GM12891 (cell line): ENCODE measurements around the gene HSF2BP.

Experiments
- DNase-seq: peaks from one replicate; pipeline ENCODE4 v3.0.0; 2011; ENCODE audit warnings: low spot score; ENCODE audit not compliant: insufficient read length
- FAIRE-seq: peaks from 2 replicates; lab custom pipeline; 2011; peaks lifted over from hg19 to GRCh38; lab: Jason Lieb, UNC
- PAX5 ChIP-seq: IDR thresholded peaks from 2 replicates; pipeline ENCODE4 v1.6.1; 2011; ENCODE audit warnings: low read length, moderate library complexity, mild to moderate bottlenecking; ENCODE audit not compliant: insufficient read depth, severe bottlenecking
- POLR2A ChIP-seq: IDR thresholded peaks from 2 replicates; pipeline ENCODE4 v1.6.1; 2011; ENCODE audit warnings: low read depth, low read length, control low read depth
- POLR2AphosphoS5 ChIP-seq: IDR thresholded peaks from 2 replicates; pipeline ENCODE4 v1.6.1; 2011; ENCODE audit warnings: low read depth, low read length, control low read depth
- POU2F2 ChIP-seq: IDR thresholded peaks from 2 replicates; pipeline ENCODE4 v1.6.1; 2011; ENCODE audit warnings: low read depth, mild to moderate bottlenecking, control low read depth, low read length, moderate library complexity
- SPI1 ChIP-seq: IDR thresholded peaks from 2 replicates; pipeline ENCODE4 v1.6.1; 2011; ENCODE audit warnings: low read depth, low read length, control low read depth
- TAF1 ChIP-seq: IDR thresholded peaks from 2 replicates; pipeline ENCODE4 v1.6.1; 2011; ENCODE audit warnings: low read depth, low read length, control low read depth

HSF2BP gene

DNA sequence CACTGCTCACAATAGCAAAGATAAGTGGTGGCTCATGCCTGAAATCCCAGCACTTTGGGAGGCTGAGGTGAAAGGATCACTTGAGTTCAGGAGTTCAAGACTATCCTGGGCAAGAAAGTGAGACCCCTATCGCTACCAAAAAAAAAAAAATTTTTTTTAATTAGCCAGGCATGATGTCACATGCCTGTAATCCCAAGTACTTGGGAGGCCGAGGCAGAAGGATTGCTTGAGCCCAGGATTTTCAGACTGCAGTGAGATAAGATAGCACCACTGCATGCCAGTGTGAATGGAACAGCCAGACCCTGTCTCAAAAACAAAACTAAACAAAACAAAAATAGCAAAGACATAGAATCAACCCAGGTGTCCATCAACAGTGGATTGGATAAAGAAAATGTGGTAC, 50.6 kb downstream of the HSF2BP start:
- FAIRE-seq, result no peak
- TF ChIP-seq POLR2AphosphoS5 (no peak), TAF1 (no peak), POU2F2 (no peak), PAX5 (no peak), POLR2A (no peak), SPI1 (no peak)
- DNase-seq, result no peak

DNA sequence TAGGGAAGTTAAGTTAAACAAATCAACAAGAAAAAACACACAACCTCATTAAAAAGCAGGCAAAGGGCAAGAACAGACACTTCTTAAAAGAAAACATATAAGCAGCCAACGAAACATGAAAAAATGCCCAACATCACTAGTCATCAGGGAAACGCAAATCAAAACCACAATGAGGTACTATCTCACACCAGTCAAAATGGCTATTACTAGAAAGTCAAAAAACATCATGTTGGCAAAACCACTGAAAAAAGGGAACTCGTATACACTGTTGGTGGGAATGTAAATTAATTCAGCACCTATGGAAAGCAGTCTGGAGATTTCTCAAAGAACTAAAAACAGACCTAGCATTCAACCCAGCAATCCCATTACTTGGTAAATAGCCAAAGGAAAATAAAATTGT, 51.1 kb downstream of the HSF2BP start:
- DNase-seq, result no peak
- TF ChIP-seq POU2F2 (no peak), SPI1 (0 out of 2 replicates have a peak, but pooled peaks have one; percentile 13), PAX5 (no peak), TAF1 (no peak)
- no peak for FAIRE-seq

DNA sequence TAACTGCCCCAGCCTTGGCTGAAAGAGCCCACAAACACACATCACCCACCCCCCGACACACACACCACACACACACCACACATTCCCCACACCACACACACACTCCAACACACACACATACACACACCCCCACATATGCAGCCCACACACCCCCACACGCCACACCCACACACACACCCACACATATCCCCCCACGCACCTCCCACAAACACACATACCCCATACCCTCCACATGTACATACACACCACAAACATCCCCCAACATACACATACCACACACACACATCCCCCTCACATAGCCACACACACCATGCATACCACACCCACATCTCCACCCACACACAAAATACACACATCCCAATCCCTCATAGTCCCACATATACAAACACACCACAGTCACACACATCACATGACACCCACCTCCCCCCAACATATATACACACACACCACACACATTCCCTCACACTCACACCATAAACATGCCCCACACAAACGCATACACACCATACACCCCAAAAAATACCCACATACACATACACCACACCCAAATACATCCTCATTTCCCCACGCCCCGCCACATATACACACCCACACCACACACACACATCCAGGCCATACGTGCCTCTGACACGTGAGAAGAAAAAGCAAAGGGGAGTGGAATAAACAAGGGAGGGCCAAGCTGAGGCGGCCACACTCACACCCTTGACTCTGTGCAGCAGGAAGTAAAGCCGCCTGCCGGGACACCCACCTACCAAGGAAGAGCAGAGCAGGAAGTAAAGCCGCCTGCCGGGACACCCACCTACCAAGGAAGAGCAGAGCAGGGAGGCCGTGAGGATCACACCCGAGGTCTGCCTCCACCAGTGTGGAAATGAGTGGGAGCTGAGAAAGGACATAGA, 53.7 kb downstream of the HSF2BP start:
- DNase-seq (no peak), FAIRE-seq (no peak)
- TF ChIP-seq POLR2A, result no peak
- no peak for TF ChIP-seq POLR2AphosphoS5
- TF ChIP-seq TAF1, result no peak
- TF ChIP-seq SPI1, result no peak
- no peak for TF ChIP-seq PAX5
- TF ChIP-seq POU2F2, result no peak

DNA sequence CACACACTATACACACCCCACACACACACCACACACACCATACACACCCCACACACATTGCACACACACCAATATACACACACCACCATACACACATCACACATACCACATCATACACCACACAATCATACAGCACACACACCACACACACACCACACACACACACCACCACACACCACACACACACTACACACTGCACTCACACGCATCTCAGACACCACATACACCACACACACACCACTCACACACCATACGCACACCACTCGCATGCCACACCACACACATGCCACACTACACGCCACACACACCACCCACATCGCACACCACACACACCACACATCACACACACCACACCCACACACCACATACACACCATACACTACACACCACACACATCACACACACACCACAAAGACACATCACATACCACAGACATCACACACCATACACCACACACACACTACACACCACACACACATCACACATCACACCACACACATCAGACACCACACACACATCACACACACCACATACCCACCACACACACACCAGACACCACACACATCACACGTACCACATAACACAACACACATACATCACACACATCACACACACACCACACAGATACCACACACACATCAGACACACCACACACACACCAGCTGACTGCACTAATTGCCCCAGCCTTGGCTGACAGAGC, 54.6 kb downstream of the HSF2BP start:
- no peak for TF ChIP-seq PAX5
- TF ChIP-seq SPI1, result no peak
- TF ChIP-seq POLR2A, result no peak
- TF ChIP-seq TAF1, result no peak
- peak; percentile 95 for FAIRE-seq
- no peak for DNase-seq

DNA sequence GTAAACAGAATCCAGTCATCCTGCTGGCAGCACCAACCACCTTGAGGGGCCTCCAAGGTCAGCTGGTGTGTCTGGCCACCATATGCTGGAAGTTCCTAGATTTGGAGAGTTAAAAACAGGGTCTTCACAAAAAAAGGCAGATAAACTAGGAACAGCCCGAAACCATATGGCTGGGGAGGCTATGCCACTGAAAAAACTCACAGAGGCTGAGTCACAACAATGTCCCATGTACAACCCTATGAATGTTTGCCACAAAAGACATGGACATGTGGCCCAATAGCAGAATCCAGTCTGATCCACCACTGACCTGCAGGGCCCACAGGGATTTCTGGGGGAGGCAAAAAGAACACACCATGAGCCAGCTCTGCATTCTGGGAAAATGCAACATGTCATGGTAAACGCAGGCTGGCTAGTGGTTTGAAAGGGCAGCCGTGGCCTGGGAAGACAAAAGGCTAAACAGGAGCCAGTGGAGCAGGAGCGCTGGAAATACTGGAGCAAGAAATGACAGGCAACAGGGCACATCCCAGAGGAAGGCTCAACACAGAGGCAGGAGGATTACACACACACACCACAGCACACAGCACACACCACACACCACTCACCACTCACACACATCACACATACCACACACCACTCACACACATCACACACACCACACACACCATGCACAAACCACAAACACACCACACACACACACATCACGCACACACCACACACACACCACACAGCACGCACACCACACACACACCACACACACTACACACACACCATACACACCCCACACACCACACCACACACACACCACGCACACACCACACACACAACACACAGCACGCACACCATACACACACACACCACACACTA, 55.4 kb downstream of the HSF2BP start:
- FAIRE-seq (no peak), DNase-seq (no peak)
- TF ChIP-seq PAX5 (no peak), TAF1 (no peak), POLR2A (no peak), POU2F2 (no peak), SPI1 (no peak), POLR2AphosphoS5 (no peak)

DNA sequence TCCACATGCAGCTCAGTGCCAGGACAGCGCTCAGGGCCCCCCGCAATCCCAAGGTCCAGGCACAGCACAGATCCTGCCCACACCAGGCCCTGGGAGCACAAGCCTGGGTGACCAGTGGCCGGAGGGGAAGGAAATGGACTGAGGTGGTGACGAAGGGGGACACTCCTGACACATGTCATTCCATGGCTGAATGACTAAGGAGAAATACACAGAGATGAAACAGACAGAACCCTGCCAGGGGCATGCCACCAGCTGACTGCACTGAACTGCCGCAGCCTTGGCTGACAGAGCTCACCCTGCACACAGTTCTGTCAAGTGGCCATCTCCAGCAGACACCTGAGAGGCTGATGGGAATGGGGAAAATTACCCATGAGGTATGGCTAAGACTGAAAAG, 56.1 kb downstream of the HSF2BP start:
- TF ChIP-seq PAX5, result no peak
- no peak for TF ChIP-seq POLR2AphosphoS5
- TF ChIP-seq SPI1, result no peak
- TF ChIP-seq TAF1, result no peak
- no peak for TF ChIP-seq POLR2A
- TF ChIP-seq POU2F2, result no peak
- FAIRE-seq (no peak), DNase-seq (no peak)

DNA sequence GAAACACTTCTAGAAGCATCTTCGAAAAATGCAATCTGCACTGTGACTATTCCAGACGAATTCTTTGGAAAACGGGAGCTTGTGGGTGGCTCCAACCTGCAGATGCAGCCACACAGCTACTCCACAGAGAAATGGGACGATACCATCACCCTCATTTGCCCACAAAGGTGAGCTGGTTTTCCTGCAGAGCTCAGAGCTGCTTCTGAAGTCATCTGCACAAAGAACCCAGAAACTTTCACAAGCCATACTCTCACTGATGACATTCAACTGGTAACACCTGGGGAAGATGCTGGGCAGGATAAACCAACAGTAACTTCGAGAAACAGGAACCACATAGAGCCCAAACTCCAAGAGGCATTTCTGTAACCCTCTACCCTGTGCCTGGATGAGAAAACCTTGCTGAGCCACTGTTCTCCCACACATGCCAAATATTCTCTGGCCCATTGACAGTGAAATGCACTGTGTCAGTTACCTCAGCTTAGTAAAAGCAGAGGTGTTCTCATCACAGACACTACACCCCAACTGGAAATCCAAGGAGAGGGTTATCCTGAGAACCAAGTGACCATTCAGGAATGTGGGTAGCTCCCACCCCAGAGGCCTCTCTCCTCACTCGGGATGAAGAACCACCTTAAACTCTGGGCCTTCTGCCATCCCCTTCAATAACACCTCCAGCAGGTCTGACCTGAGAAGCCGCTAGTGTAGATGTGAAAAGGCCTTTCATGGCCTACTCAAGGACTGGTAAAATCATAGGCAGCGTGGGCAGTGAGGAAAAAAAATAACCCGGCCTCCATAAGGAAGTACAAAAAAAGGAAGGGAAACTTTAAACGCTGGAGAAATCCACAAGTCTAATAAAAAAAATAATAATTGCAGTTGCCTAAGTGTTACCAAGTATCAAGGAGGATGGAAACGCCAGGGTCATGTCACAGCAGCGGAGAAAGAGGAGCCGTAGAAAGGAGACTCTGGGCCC, 56.7 kb downstream of the HSF2BP start:
- TF ChIP-seq TAF1, result no peak
- no peak for TF ChIP-seq POLR2AphosphoS5
- TF ChIP-seq POLR2A, result no peak
- no peak for TF ChIP-seq SPI1
- no peak for TF ChIP-seq PAX5
- TF ChIP-seq POU2F2, result no peak
- FAIRE-seq (no peak), DNase-seq (no peak)

DNA sequence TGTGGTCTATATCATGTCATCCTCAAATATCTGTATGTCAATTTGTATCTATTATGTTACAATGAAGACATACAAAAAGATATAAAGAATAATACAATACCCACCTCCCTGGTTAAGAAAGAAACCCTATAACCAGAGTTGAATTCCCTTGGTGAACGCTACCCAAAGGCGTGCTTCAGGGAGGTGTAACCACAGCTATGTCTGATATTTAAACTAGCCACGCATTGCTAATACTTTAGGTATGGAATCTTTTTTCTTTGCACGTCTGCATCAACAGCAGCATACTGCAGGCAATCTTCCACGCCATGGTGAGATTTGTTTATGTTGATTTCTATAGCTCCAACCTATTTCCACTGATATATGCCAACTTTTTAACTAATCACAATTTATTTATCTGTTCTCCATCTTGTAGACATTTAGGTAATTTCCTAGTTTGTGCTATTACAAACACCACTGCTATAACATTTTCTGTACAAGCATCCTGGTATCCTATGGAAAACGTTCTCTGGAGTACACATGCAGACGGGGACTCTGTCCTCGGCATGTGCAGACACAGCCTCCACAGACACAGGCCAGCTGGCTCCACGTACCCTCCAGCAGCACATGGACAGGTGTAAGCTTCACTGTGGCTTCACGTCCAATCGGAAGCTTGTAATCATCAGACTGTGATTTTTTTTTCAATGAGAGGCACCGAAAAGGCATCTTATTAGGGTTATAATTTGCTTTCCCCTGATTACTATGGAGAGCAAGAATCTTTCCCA, 58.5 kb downstream of the HSF2BP start:
- no peak for DNase-seq
- FAIRE-seq, result no peak
- TF ChIP-seq POLR2AphosphoS5, result no peak
- no peak for TF ChIP-seq POLR2A
- TF ChIP-seq POU2F2, result no peak
- no peak for TF ChIP-seq TAF1
- TF ChIP-seq PAX5, result no peak
- no peak for TF ChIP-seq SPI1
